ENCODE data around the gene KIF7. TPM values are rescaled to one million over a fixed set of nuclear protein-coding genes. Genes with fewer than 3 reads are reported as not detected.

Gene KIF7
- total and polyA plus RNA-seq, 2 of the 8 experiments (the other 6 are each of a cell fraction or from before 2014, with no cell fraction given): 4.9 to 14.0 TPM

DNA sequence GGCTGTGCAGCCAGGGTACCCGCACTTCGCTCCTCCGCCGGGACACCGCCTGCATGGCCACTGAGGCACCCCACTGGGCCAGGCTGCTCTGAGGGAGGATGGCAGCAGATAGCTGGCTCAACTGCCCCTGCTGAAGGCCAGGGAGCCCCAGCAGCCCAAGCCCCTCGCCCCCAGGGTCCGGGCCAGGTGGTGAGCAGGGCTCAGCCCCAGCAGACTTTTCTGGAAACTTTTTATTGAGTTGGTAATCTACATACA lies 12.4 kb upstream of the KIF7 start (continued):
- no peak for TF ChIP-seq SRF (IDR thresholded peaks at IDR 0.05; ENCODE audit: low read depth, low read length)
- no peak for TF ChIP-seq MAFK (IDR thresholded peaks at IDR 0.05; ENCODE audit: low read depth, low read length)
- no peak for TF ChIP-seq BRCA1 (IDR thresholded peaks at IDR 0.05; ENCODE audit: low read depth, low read length)
